IPS-18a (cell line): Measurements from ENCODE around the gene OR2F1.

Source experiments
- H3K27ac ChIP-seq: one replicate; pipeline ENCODE4 v1.5.1; 2013; ENCODE audit warnings: low read length
- H3K27me3 ChIP-seq: one replicate; pipeline ENCODE4 v1.6.1; 2013; ENCODE audit warnings: mild to moderate bottlenecking, low read length; ENCODE audit not compliant: control insufficient read depth, insufficient read depth
- H3K36me3 ChIP-seq: one replicate; pipeline ENCODE4 v1.6.1; 2013; ENCODE audit warnings: low read depth, low read length; ENCODE audit not compliant: control insufficient read depth
- H3K4me1 ChIP-seq: one replicate; pipeline ENCODE4 v1.6.1; 2013; ENCODE audit warnings: low read depth, low read length; ENCODE audit not compliant: control insufficient read depth
- H3K4me3 ChIP-seq: one replicate; pipeline ENCODE4 v1.5.1; 2013; ENCODE audit warnings: low read length
- H3K9ac ChIP-seq: one replicate; pipeline ENCODE4 v1.6.1; 2013; ENCODE audit warnings: mild to moderate bottlenecking, low read length, moderate library complexity
- H3K9me3 ChIP-seq: one replicate; pipeline ENCODE4 v1.6.1; 2013; ENCODE audit warnings: low read depth, low read length; ENCODE audit not compliant: control insufficient read depth

Gene OR2F1

GRCh38 chr7:143960813-143961610 lies 6.4 kb downstream of the OR2F1 start:
- Histone ChIP-seq H3K27me3 (no peaks in the 10 kb centered on the region), H3K9ac (no peak overlapping the region), H3K27ac (no peak overlapping the region), H3K4me3 (no peak overlapping the region), H3K4me1 (peaks cover 8% of the 10 kb centered on the region), H3K36me3 (no peaks in the 10 kb centered on the region), H3K9me3 (no peaks in the 10 kb centered on the region)

- no peak overlapping the region for H3K4me3 ChIP-seq
- H3K4me1 ChIP-seq = no peaks in the 10 kb centered on the region
- no peak overlapping the region for H3K9ac ChIP-seq
- no peaks in the 10 kb centered on the region for H3K9me3 ChIP-seq
- no peak overlapping the region for H3K27ac ChIP-seq
- no peaks in the 10 kb centered on the region for H3K27me3 ChIP-seq
- no peaks in the 10 kb centered on the region for H3K36me3 ChIP-seq
These were observed 10.6 kb downstream of the OR2F1 start for GRCh38 chr7:143965280-143965679.

- no peaks in the 10 kb centered on the region for H3K27me3 ChIP-seq
- H3K4me3 ChIP-seq = no peak overlapping the region
- no peaks in the 10 kb centered on the region for H3K4me1 ChIP-seq
- no peak overlapping the region for H3K9ac ChIP-seq
- H3K36me3 ChIP-seq = no peaks in the 10 kb centered on the region
- no peaks in the 10 kb centered on the region for H3K9me3 ChIP-seq
- no peak overlapping the region for H3K27ac ChIP-seq
These were observed 12.8 kb downstream of the OR2F1 start for GRCh38 chr7:143967398-143967797.

- H3K36me3 ChIP-seq = no peaks in the 10 kb centered on the region
- no peaks in the 10 kb centered on the region for H3K9me3 ChIP-seq
- no peaks in the 10 kb centered on the region for H3K4me1 ChIP-seq
- no peak overlapping the region for H3K27ac ChIP-seq
- no peaks in the 10 kb centered on the region for H3K27me3 ChIP-seq
- no peak overlapping the region for H3K4me3 ChIP-seq
- H3K9ac ChIP-seq = no peak overlapping the region
These were observed 19.3 kb downstream of the OR2F1 start for GRCh38 chr7:143973870-143974416.

- Histone ChIP-seq H3K27ac (no peak overlapping the region), H3K9ac (no peak overlapping the region), H3K36me3 (no peaks in the 10 kb centered on the region), H3K9me3 (no peaks in the 10 kb centered on the region), H3K27me3 (no peaks in the 10 kb centered on the region), H3K4me3 (no peak overlapping the region), H3K4me1 (no peaks in the 10 kb centered on the region)
These were observed 19.8 kb downstream of the OR2F1 start for GRCh38 chr7:143974459-143974858.

GRCh38 chr7:143975617-143976016 lies 21.0 kb downstream of the OR2F1 start:
- H3K9ac ChIP-seq = no peak overlapping the region
- H3K27ac ChIP-seq = no peak overlapping the region
- H3K4me1 ChIP-seq = no peaks in the 10 kb centered on the region
- H3K4me3 ChIP-seq = no peak overlapping the region
- no peaks in the 10 kb centered on the region for H3K9me3 ChIP-seq
- H3K36me3 ChIP-seq = no peaks in the 10 kb centered on the region
- H3K27me3 ChIP-seq = no peaks in the 10 kb centered on the region

GRCh38 chr7:143978585-143978984 lies 23.9 kb downstream of the OR2F1 start:
- Histone ChIP-seq H3K4me1 (no peaks in the 10 kb centered on the region), H3K27me3 (no peaks in the 10 kb centered on the region), H3K27ac (no peak overlapping the region), H3K9ac (no peak overlapping the region), H3K9me3 (no peaks in the 10 kb centered on the region), H3K4me3 (no peak overlapping the region), H3K36me3 (no peaks in the 10 kb centered on the region)

- no peak overlapping the region for H3K9ac ChIP-seq
These were observed 24.7 kb downstream of the OR2F1 start for GRCh38 chr7:143979359-143979758.

GRCh38 chr7:143979998-143980397 lies 25.4 kb downstream of the OR2F1 start:
- no peaks in the 10 kb centered on the region for H3K27me3 ChIP-seq
- H3K27ac ChIP-seq = no peak overlapping the region
- no peaks in the 10 kb centered on the region for H3K9me3 ChIP-seq
- no peak overlapping the region for H3K9ac ChIP-seq
- no peak overlapping the region for H3K4me3 ChIP-seq
- no peaks in the 10 kb centered on the region for H3K4me1 ChIP-seq
- no peaks in the 10 kb centered on the region for H3K36me3 ChIP-seq

More at GRCh38 chr7:143979359-143979758, 24.7 kb downstream of the OR2F1 start:
- H3K4me3 ChIP-seq = no peak overlapping the region
- no peaks in the 10 kb centered on the region for H3K36me3 ChIP-seq
- no peaks in the 10 kb centered on the region for H3K4me1 ChIP-seq
- no peak overlapping the region for H3K27ac ChIP-seq
- no peaks in the 10 kb centered on the region for H3K27me3 ChIP-seq
- H3K9me3 ChIP-seq = no peaks in the 10 kb centered on the region

- Histone ChIP-seq H3K27me3 (no peaks in the 10 kb centered on the region), H3K36me3 (no peaks in the 10 kb centered on the region), H3K27ac (no peak overlapping the region), H3K9me3 (no peaks in the 10 kb centered on the region), H3K9ac (no peak overlapping the region), H3K4me3 (no peak overlapping the region), H3K4me1 (no peaks in the 10 kb centered on the region)
These were observed 26.3 kb downstream of the OR2F1 start for GRCh38 chr7:143980746-143981510.

GRCh38 chr7:143983960-143984359 lies 29.3 kb downstream of the OR2F1 start:
- Histone ChIP-seq H3K27ac (no peak overlapping the region), H3K4me3 (no peak overlapping the region), H3K9ac (no peak overlapping the region), H3K9me3 (no peaks in the 10 kb centered on the region), H3K27me3 (no peaks in the 10 kb centered on the region), H3K36me3 (no peaks in the 10 kb centered on the region), H3K4me1 (no peaks in the 10 kb centered on the region)
